Fibroblast of pulmonary artery (primary cell): ENCODE measurements around the gene PCDH9.

ENCODE experiments used
- DNase-seq: peaks from one replicate; pipeline ENCODE4 v3.0.0-alpha.2; 2010; ENCODE audit warnings: low read depth
- H3K4me3 ChIP-seq: replicated peaks from 2 replicates; pipeline ENCODE4 v1.5.1; 2011; ENCODE audit warnings: low read depth, mild to moderate bottlenecking, control low read depth, low read length, moderate library complexity
- TF ChIP-seq, protein P1 (sequence below): IDR thresholded peaks from 2 replicates; pipeline ENCODE4 v1.5.1; 2011; ENCODE audit warnings: mild to moderate bottlenecking, control low read depth, low read length, inconsistent platforms; ENCODE audit errors: missing control alignments

Gene PCDH9

DNA sequence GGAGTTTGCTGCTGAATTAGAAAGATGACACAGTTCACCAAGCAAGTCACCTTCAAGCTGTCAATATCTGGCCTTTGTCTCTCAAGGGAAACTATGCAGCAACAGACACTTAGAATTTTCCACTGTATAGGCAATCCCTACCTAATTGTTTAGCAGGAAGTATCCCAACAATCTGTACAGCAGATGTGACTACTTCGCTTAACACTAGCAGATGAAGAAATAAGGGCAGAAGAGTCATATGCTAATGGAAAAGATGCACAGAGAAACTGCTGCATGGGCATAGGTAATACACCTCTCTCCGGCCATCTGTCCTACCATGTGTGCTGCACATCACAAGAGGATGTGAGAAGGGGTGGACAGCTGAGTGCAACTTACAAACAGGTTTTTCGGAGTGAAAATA is 851.2 kb downstream of the PCDH9 start:
- no peak for DNase-seq
- TF ChIP-seq, protein P1, sequence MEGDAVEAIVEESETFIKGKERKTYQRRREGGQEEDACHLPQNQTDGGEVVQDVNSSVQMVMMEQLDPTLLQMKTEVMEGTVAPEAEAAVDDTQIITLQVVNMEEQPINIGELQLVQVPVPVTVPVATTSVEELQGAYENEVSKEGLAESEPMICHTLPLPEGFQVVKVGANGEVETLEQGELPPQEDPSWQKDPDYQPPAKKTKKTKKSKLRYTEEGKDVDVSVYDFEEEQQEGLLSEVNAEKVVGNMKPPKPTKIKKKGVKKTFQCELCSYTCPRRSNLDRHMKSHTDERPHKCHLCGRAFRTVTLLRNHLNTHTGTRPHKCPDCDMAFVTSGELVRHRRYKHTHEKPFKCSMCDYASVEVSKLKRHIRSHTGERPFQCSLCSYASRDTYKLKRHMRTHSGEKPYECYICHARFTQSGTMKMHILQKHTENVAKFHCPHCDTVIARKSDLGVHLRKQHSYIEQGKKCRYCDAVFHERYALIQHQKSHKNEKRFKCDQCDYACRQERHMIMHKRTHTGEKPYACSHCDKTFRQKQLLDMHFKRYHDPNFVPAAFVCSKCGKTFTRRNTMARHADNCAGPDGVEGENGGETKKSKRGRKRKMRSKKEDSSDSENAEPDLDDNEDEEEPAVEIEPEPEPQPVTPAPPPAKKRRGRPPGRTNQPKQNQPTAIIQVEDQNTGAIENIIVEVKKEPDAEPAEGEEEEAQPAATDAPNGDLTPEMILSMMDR: no peak
- no peak overlapping the region for H3K4me3 ChIP-seq

DNA sequence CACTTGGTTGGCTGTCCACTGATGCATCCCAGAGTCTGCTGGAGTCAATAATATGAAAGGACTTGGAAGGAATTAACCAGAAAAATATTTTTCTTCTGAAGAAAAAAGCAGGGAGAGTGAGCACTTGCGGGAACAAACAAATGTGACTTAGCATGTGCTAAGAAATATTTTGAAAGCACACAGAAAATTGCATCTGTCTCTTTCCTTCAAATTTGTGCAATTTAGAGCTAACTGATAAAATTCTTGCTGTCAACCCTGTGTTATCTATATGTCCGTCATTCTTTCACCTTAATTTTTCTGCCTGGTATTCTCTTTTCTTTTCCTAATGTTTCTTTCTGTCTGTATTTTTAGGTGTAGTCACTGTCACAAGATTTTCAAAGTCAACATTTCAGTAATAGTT is 852.6 kb downstream of the PCDH9 start:
- no peak for DNase-seq
- no peak overlapping the region for H3K4me3 ChIP-seq
- TF ChIP-seq, protein P1: no peak

DNA sequence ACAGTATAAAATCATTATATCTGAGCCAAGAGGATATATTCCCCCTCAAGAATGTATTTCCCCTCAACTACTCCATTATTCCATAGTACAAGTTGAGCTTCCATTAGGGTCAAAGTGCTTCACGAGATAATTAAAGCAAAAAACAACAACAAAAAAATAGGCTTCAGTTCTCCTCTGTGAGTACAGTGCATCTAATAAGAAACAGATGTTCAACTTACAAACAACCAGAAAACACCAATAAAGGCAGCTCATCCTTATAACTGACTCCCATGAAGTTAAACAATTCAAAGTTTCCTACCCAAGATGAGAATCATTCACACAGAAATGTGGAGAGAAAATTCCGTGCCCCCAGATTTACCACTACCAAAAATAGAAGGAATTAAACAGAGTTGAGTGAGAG is 854.4 kb downstream of the PCDH9 start:
- no peak overlapping the region for H3K4me3 ChIP-seq
- TF ChIP-seq, protein P1: no peak
- no peak for DNase-seq

DNA sequence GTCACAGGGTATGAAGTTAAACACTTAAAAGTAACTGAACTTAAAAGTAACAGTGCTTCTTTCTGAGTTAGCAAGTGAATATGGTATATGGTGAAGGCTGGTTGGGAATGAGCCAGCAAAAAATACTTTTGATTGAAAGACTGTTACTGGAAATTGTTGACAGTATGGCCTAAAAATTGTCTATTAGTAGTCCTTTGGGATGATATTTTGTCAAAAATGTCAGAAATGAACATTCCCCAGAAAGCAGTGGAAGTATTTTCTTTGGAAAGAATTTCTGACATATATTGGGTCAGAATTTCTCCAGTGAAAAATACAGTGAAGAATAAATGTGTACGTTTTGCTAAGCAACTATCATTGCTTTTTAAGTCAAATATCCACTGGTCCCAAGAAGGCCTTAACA is 860.5 kb downstream of the PCDH9 start:
- no peak overlapping the region for H3K4me3 ChIP-seq
- DNase-seq: no peak

DNA sequence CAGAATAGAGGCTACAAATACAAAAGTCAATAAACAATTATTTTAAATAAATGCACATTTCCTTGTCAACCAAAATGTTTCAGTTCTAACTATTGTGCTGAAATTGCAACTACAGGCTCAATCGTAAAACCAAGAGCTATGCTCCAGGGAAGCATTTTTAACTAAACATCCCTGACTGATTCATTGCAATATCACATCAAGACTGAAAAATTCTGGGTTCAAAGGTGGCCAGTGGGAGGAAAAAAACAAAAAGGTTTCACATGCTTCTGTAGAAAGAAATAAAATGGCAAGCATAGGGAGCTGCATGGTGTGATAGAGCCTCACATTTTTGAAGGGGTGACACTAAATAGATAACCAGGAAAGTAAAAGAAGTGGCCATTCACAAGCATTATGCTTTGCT is 862.8 kb downstream of the PCDH9 start:
- DNase-seq: no peak
- no peak overlapping the region for H3K4me3 ChIP-seq
- TF ChIP-seq, protein P1: no peak

More for the DNA sequence above, 860.5 kb downstream of the PCDH9 start:
- TF ChIP-seq, protein P1: no peak

DNA sequence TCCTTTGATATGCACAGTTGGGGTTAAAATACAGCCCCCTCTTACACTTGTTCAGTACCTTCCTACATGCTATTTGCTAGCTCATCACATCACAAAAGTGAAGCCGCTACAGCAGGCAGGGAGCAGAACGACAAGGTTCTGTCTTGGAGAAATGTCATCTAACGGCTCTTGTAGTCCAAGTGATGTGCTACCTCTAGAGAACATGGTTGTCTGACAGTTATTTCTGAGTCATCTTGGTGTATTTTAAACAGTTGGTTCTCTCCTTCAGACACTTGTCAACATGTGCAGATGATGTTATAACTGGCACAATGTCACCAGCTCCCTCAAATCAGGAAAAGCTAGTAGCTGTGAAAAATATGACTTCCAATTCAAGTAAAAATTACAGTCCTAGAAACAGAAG is 865.0 kb downstream of the PCDH9 start:
- no peak overlapping the region for H3K4me3 ChIP-seq
- no peak for DNase-seq
- TF ChIP-seq, protein P1: no peak

DNA sequence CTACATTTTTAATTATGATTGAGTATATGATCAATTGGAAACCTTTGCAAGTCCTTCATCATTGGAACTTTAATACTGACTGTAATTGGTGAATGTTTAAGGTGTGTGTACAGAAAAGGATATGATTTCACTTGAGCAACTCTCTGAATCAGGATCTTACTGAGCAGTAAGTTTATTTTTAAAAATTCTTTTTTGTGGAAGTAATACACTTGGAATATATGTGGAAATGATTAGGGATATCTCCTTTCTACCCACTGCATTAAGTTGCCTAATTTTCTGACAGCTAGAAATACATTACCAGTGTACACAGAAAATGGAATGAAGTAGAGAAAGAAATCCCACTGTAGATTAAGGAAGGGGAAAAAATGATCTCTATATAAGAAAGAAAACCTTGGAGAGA is 865.8 kb downstream of the PCDH9 start:
- no peak overlapping the region for H3K4me3 ChIP-seq
- TF ChIP-seq, protein P1: no peak
- DNase-seq: no peak
